NCI-H82 treated with DMSO at 0.1 percent for 48 hours (cell line): ENCODE measurements around the gene ANKRD6.

Source experiments
- DNase-seq: peaks from one replicate; lab custom pipeline; 2025; ENCODE audit not compliant: unreplicated experiment; lab: John Stamatoyannopoulos, UW

The ANKRD6 gene

DNA sequence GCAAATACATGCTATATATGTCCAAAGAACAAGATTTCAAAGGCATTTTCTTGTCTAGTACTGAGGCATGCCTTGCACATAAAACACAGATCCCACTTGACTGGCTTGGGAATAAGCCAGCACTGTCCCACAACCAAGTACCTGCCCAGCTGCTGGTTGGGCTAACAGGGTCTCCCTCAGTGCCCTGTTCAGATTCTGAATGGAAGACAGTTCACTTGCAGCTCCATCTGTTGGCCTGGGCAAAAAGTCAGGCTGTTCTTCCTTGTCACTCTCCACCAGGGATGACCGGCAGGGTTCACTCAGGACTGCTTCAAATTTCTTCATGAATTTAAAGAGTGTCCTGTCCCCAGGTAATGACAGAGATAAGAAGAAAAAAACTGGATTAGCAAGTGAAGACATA lies 250.0 kb downstream of the ANKRD6 start:
- DNase-seq: no peak
